Measurements from ENCODE around the gene GTF2H4.

GTF2H4 gene

DNA sequence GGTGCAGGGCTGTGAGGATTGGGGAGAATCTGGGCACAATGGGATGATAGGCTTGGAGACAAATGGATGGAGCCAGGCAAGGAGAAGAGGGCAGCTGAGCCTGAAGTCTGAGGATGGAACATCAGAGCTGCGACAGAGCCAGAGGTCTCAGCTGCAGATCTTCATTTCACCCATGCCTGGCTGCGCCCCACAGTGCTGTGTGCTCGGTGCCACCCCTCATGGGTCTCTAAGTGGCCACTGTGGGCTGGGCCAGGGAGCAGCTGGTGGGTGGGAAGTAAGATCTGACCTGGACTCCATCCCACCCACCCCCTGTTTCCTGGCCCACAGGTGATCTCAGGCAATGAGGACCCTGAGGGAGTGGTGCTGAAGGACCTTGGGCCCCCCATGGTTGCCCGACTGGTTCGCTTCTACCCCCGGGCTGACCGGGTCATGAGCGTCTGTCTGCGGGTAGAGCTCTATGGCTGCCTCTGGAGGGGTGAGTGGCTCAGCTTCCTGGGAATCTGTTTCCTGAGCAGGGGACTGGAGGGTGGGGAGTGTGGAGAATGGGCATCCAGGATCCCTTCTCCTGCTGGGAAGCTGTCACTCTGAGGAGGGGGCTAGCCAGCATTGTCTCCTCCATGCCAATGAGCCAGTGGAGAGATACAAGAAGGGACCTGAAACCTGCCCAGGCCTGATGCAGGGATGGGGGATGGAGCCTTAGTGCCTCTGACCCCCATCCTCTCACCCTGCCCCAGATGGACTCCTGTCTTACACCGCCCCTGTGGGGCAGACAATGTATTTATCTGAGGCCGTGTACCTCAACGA lies 17.2 kb upstream of the GTF2H4 start:
- Histone ChIP-seq H3K4me3 (no peak overlapping the region), H3K36me3 (ENCODE audit: insufficient read depth, low read length) (peaks cover 43% of the 10 kb centered on the region; the same call in 1 of the 2 replicates), H3K9ac (ENCODE audit: insufficient read length) (no peak overlapping the region), H3K9me3 (ENCODE audit: low read depth, low read length) (no peaks in the 10 kb centered on the region), H3K27ac (no peak overlapping the region)
- no peak for TF ChIP-seq POLR2AphosphoS5 (IDR thresholded peaks at IDR 0.05; ENCODE audit: borderline replicate concordance, low read depth, low read length)
- no peak for TF ChIP-seq FOXP2 (optimal IDR thresholded peaks at IDR 0.05; ENCODE audit: control extremely low read depth, extremely low read length, insufficient read depth)
- no peak for TF ChIP-seq EZH2 (IDR thresholded peaks at IDR 0.05)
- no peak for DNase-seq (ENCODE audit: low read depth, low spot score)

DNA sequence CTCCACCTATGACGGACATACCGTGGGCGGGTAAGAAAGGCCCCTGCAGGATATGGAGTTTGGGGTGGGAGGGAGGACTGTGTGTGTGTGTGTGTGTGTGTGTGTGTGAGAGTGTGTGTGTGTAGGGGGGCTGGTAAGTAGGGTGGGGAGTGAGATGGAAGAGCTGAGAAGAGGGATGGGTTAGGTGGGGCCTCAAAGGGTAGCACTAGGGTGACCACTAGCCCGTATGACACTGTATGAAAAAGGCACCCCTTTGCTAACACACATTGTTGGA lies 16.6 kb upstream of the GTF2H4 start:
- Histone ChIP-seq H3K27ac (no peak overlapping the region), H3K36me3 (ENCODE audit: insufficient read depth, low read length) (peaks cover 43% of the 10 kb centered on the region; the same call in 1 of the 2 replicates), H3K9ac (ENCODE audit: insufficient read length) (no peak overlapping the region), H3K4me3 (no peak overlapping the region), H3K9me3 (ENCODE audit: low read depth, low read length) (no peaks in the 10 kb centered on the region)
- TF ChIP-seq EZH2 (IDR thresholded peaks at IDR 0.05), result no peak
- no peak for TF ChIP-seq FOXP2 (optimal IDR thresholded peaks at IDR 0.05; ENCODE audit: control extremely low read depth, extremely low read length, insufficient read depth)
- no peak for TF ChIP-seq POLR2AphosphoS5 (IDR thresholded peaks at IDR 0.05; ENCODE audit: borderline replicate concordance, low read depth, low read length)
- no peak for DNase-seq (ENCODE audit: low read depth, low spot score)

- TF ChIP-seq POLR2AphosphoS5 (IDR thresholded peaks at IDR 0.05; ENCODE audit: borderline replicate concordance, low read depth, low read length) (no peak), EZH2 (IDR thresholded peaks at IDR 0.05) (no peak)
- Histone ChIP-seq H3K9me3 (ENCODE audit: low read depth, low read length) (no peaks in the 10 kb centered on the region), H3K4me3 (no peak overlapping the region), H3K36me3 (ENCODE audit: insufficient read depth, low read length) (peaks cover 43% of the 10 kb centered on the region; the same call in 1 of the 2 replicates), H3K27ac (no peak overlapping the region), H3K9ac (ENCODE audit: insufficient read length) (no peak overlapping the region)
- DNase-seq (ENCODE audit: low read depth, low spot score), result no peak
Measured at GRCh38 chr6:30891816-30892538, 16.0 kb upstream of the GTF2H4 start.

- Histone ChIP-seq H3K4me3 (no peak overlapping the region), H3K9me3 (ENCODE audit: low read depth, low read length) (no peaks in the 10 kb centered on the region), H3K9ac (ENCODE audit: insufficient read length) (no peak overlapping the region), H3K27ac (no peak overlapping the region), H3K36me3 (ENCODE audit: insufficient read depth, low read length) (peaks cover 46% of the 10 kb centered on the region; the same call in 1 of the 2 replicates)
- TF ChIP-seq POLR2AphosphoS5 (IDR thresholded peaks at IDR 0.05; ENCODE audit: borderline replicate concordance, low read depth, low read length) (no peak), FOXP2 (optimal IDR thresholded peaks at IDR 0.05; ENCODE audit: control extremely low read depth, extremely low read length, insufficient read depth) (no peak), EZH2 (IDR thresholded peaks at IDR 0.05) (no peak)
- no peak for DNase-seq (ENCODE audit: low read depth, low spot score)
Measured at GRCh38 chr6:30893001-30893591, 14.9 kb upstream of the GTF2H4 start.

- TF ChIP-seq EZH2 (IDR thresholded peaks at IDR 0.05), result no peak
- no peak for TF ChIP-seq POLR2AphosphoS5 (IDR thresholded peaks at IDR 0.05; ENCODE audit: borderline replicate concordance, low read depth, low read length)
- TF ChIP-seq FOXP2 (optimal IDR thresholded peaks at IDR 0.05; ENCODE audit: control extremely low read depth, extremely low read length, insufficient read depth), result no peak
- H3K9ac ChIP-seq (ENCODE audit: insufficient read length), result no peak overlapping the region
- H3K27ac ChIP-seq, result no peak overlapping the region
- H3K36me3 ChIP-seq (ENCODE audit: insufficient read depth, low read length), result peaks cover 49% of the 10 kb centered on the region; the same call in 1 of the 2 replicates
- DNase-seq (ENCODE audit: low read depth, low spot score), result no peak
- H3K4me3 ChIP-seq, result no peak overlapping the region
- H3K9me3 ChIP-seq (ENCODE audit: low read depth, low read length), result no peaks in the 10 kb centered on the region
Measured at GRCh38 chr6:30893666-30894065, 14.3 kb upstream of the GTF2H4 start.

DNA sequence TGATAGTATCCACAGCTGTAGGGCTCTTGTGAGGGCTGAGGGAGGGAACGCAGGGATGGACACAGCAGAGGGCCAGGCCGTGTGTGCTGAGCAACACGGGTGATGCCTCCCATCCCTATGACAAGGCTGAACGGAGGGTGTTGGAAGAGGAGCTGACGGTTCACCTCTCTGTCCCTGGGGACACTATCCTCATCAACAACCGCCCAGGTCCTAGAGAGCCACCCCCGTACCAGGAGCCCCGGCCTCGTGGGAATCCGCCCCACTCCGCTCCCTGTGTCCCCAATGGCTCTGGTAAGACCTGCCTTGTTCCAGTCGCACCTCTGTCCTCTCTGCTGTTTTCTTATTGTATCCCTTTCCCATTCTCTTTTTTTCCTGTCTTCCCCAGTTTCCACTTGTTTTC lies 13.6 kb upstream of the GTF2H4 start:
- Histone ChIP-seq H3K4me3 (no peak overlapping the region), H3K27ac (no peak overlapping the region), H3K9me3 (ENCODE audit: low read depth, low read length) (no peaks in the 10 kb centered on the region), H3K36me3 (ENCODE audit: insufficient read depth, low read length) (peaks cover 42% of the 10 kb centered on the region; the same call in 1 of the 2 replicates), H3K9ac (ENCODE audit: insufficient read length) (no peak overlapping the region)
- no peak for DNase-seq (ENCODE audit: low read depth, low spot score)
- no peak for TF ChIP-seq EZH2 (IDR thresholded peaks at IDR 0.05)
- TF ChIP-seq FOXP2 (optimal IDR thresholded peaks at IDR 0.05; ENCODE audit: control extremely low read depth, extremely low read length, insufficient read depth), result no peak
- TF ChIP-seq POLR2AphosphoS5 (IDR thresholded peaks at IDR 0.05; ENCODE audit: borderline replicate concordance, low read depth, low read length), result no peak

DNA sequence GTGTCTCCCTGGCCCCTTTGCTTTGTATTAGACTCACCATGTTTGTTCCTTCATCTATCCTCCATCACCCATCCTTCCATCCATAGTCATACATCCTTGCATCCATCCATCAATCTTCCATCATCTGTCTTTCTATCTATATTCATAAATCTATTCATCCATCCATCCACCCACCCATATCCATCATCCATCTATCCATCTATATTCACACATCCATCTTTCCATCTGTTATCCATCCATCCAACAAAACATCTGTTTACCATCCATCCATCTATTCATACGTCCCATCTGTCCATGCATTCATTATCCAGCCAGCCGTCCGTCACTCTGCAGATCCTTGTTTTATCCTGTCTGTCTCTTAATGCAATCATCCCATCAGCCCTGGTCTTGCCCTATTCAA lies 13.1 kb upstream of the GTF2H4 start:
- Histone ChIP-seq H3K36me3 (ENCODE audit: insufficient read depth, low read length) (peaks cover 37% of the 10 kb centered on the region; the same call in 1 of the 2 replicates), H3K27ac (no peak overlapping the region), H3K9me3 (ENCODE audit: low read depth, low read length) (no peaks in the 10 kb centered on the region), H3K4me3 (no peak overlapping the region), H3K9ac (ENCODE audit: insufficient read length) (no peak overlapping the region)
- TF ChIP-seq POLR2AphosphoS5 (IDR thresholded peaks at IDR 0.05; ENCODE audit: borderline replicate concordance, low read depth, low read length) (no peak), FOXP2 (optimal IDR thresholded peaks at IDR 0.05; ENCODE audit: control extremely low read depth, extremely low read length, insufficient read depth) (no peak), EZH2 (IDR thresholded peaks at IDR 0.05) (no peak)
- no peak for DNase-seq (ENCODE audit: low read depth, low spot score)

DNA sequence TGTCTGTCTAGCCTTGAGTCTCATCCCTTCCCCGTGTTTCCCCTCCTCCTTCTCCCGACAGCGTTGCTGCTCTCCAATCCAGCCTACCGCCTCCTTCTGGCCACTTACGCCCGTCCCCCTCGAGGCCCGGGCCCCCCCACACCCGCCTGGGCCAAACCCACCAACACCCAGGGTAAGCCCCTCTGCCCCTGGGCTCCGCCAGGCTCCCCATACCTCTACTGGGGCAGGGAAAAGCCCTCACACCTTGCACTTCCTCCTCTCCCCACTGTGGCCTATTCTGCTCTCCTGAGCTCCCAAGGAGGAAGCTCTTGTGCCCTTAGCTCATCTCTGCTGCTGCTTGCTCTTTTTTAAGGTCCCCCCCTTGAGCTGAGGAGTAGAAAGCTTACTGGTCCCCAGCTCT lies 12.7 kb upstream of the GTF2H4 start:
- Histone ChIP-seq H3K36me3 (ENCODE audit: insufficient read depth, low read length) (peaks cover 32% of the 10 kb centered on the region; the same call in 1 of the 2 replicates), H3K9ac (ENCODE audit: insufficient read length) (no peak overlapping the region)
- TF ChIP-seq POLR2AphosphoS5 (IDR thresholded peaks at IDR 0.05; ENCODE audit: borderline replicate concordance, low read depth, low read length) (no peak), FOXP2 (optimal IDR thresholded peaks at IDR 0.05; ENCODE audit: control extremely low read depth, extremely low read length, insufficient read depth) (no peak)

More for the DNA sequence above, 12.7 kb upstream of the GTF2H4 start:
- no peak for DNase-seq (ENCODE audit: low read depth, low spot score)
- H3K27ac ChIP-seq, result no peak overlapping the region
- H3K4me3 ChIP-seq, result no peak overlapping the region
- no peaks in the 10 kb centered on the region for H3K9me3 ChIP-seq (ENCODE audit: low read depth, low read length)
